Measurements from ENCODE around the gene CCSER1.
"Not testable (repeated sequence)": the region's sequence is repeated elsewhere in the genome, so short reads cannot be mapped to it uniquely, and the experiment has no call there.

CCSER1 gene

GRCh38 chr4:90445380-90445779 lies 318.2 kb downstream of the CCSER1 start:
- no peak for DNase-seq (ENCODE audit: low read depth)

- DNase-seq (ENCODE audit: low read depth): no peak
Observed at GRCh38 chr4:90449626-90450025, 322.4 kb downstream of the CCSER1 start.

GRCh38 chr4:90456891-90457290 lies 329.7 kb downstream of the CCSER1 start:
- no peak for DNase-seq (ENCODE audit: low read depth)

- no peak for DNase-seq (ENCODE audit: low read depth)
Observed at GRCh38 chr4:90457817-90458216, 330.6 kb downstream of the CCSER1 start.

GRCh38 chr4:90458576-90458975 lies 331.4 kb downstream of the CCSER1 start:
- DNase-seq (ENCODE audit: low read depth): no peak

GRCh38 chr4:90474484-90474883 lies 347.3 kb downstream of the CCSER1 start:
- DNase-seq (ENCODE audit: low read depth): no peak

GRCh38 chr4:90476019-90476418 lies 348.8 kb downstream of the CCSER1 start:
- DNase-seq (ENCODE audit: low read depth): no peak

- DNase-seq (ENCODE audit: low read depth): no peak
Observed at GRCh38 chr4:90476586-90476985, 349.4 kb downstream of the CCSER1 start.

- not testable (repeated sequence) for DNase-seq (ENCODE audit: low read depth)
Observed at GRCh38 chr4:90484894-90485293, 357.7 kb downstream of the CCSER1 start.

- DNase-seq (ENCODE audit: low read depth): no peak
Observed at GRCh38 chr4:90486346-90486745, 359.2 kb downstream of the CCSER1 start.

GRCh38 chr4:90495211-90495610 lies 368.0 kb downstream of the CCSER1 start:
- no peak for DNase-seq (ENCODE audit: low read depth)

- no peak for DNase-seq (ENCODE audit: low read depth)
Observed at GRCh38 chr4:90495936-90496335, 368.7 kb downstream of the CCSER1 start.

GRCh38 chr4:90498175-90498574 lies 371.0 kb downstream of the CCSER1 start:
- DNase-seq (ENCODE audit: low read depth): no peak

GRCh38 chr4:90503677-90504076 lies 376.5 kb downstream of the CCSER1 start:
- DNase-seq (ENCODE audit: low read depth): no peak

GRCh38 chr4:90515191-90515590 lies 388.0 kb downstream of the CCSER1 start:
- DNase-seq (ENCODE audit: low read depth): no peak

- no peak for DNase-seq (ENCODE audit: low read depth)
Observed at GRCh38 chr4:90528551-90528950, 401.4 kb downstream of the CCSER1 start.

- DNase-seq (ENCODE audit: low read depth): no peak
Observed at GRCh38 chr4:90536408-90536807, 409.2 kb downstream of the CCSER1 start.

- no peak for DNase-seq (ENCODE audit: low read depth)
Observed at GRCh38 chr4:90537491-90537890, 410.3 kb downstream of the CCSER1 start.

- DNase-seq (ENCODE audit: low read depth): no peak
Observed at GRCh38 chr4:90540536-90540935, 413.3 kb downstream of the CCSER1 start.

GRCh38 chr4:90542216-90542615 lies 415.0 kb downstream of the CCSER1 start:
- no peak for DNase-seq (ENCODE audit: low read depth)

- DNase-seq (ENCODE audit: low read depth): no peak
Observed at GRCh38 chr4:90543419-90544170, 416.4 kb downstream of the CCSER1 start.

- DNase-seq (ENCODE audit: low read depth): no peak
Observed at GRCh38 chr4:90544532-90545045, 417.4 kb downstream of the CCSER1 start.

GRCh38 chr4:90545380-90545779 lies 418.2 kb downstream of the CCSER1 start:
- DNase-seq (ENCODE audit: low read depth): no peak

GRCh38 chr4:90546114-90546513 lies 418.9 kb downstream of the CCSER1 start:
- no peak for DNase-seq (ENCODE audit: low read depth)
